Osteoblast (primary cell): Measurements from ENCODE around the gene UBE2H. TPM values are rescaled to one million over a fixed set of nuclear protein-coding genes. Genes with fewer than 3 reads are reported as not detected.

Experiments
- DNase-seq: peaks from one replicate; pipeline ENCODE4 v3.0.0; 2011; ENCODE audit warnings: low spot score, mixed read lengths; ENCODE audit not compliant: insufficient read length; ENCODE audit errors: missing footprints
- H2AFZ ChIP-seq: 2 replicates; pipeline ENCODE4 v1.6.0; 2011; ENCODE audit warnings: mild to moderate bottlenecking, low read length
- H3K27ac ChIP-seq: 2 replicates; pipeline ENCODE4 v1.5.1; 2011; ENCODE audit warnings: mild to moderate bottlenecking, low read depth, low read length, moderate library complexity
- H3K27me3 ChIP-seq: 2 replicates; pipeline ENCODE4 v1.6.0; 2012; ENCODE audit warnings: mild to moderate bottlenecking, control low read depth, inconsistent platforms, low read length, moderate library complexity; ENCODE audit not compliant: insufficient read depth
- H3K36me3 ChIP-seq: 2 replicates; pipeline ENCODE4 v1.5.1; 2011; ENCODE audit warnings: mild to moderate bottlenecking, low read length, control low read depth, moderate library complexity; ENCODE audit not compliant: insufficient read depth
- H3K4me1 ChIP-seq: 2 replicates; pipeline ENCODE4 v1.5.1; 2011; ENCODE audit warnings: mild to moderate bottlenecking, low read length, control low read depth, moderate library complexity; ENCODE audit not compliant: insufficient read depth
- H3K4me2 ChIP-seq: 2 replicates; pipeline ENCODE4 v1.6.0; 2011; ENCODE audit warnings: mild to moderate bottlenecking, low read length; ENCODE audit not compliant: insufficient read depth
- H3K4me3 ChIP-seq: fragments of 200-600 bp; sonication (generic); 3 replicates; pipeline ENCODE4 v1.5.1; 2012; ENCODE audit warnings: mild to moderate bottlenecking, low read length, inconsistent platforms; ENCODE audit not compliant: insufficient read depth
- H3K79me2 ChIP-seq: 2 replicates; pipeline ENCODE4 v1.6.0; 2012; ENCODE audit warnings: mild to moderate bottlenecking, low read length, control low read depth, inconsistent platforms; ENCODE audit not compliant: insufficient read depth
- H3K9me3 ChIP-seq: 2 replicates; pipeline ENCODE4 v1.5.1; 2011; ENCODE audit warnings: low read depth, low read length, control low read depth
- H4K20me1 ChIP-seq: 2 replicates; pipeline ENCODE4 v1.6.0; 2012; ENCODE audit warnings: mild to moderate bottlenecking, low read length, control low read depth; ENCODE audit not compliant: insufficient read depth
- CTCF ChIP-seq: IDR thresholded peaks from 2 replicates; pipeline ENCODE4 v1.5.1; 2011; ENCODE audit warnings: mild to moderate bottlenecking, low read depth, low read length, moderate library complexity; ENCODE audit errors: extremely low read depth
- total RNA-seq: library from RNA; depleted of rRNA; stranded (reverse); fragments of >200 nt; gene quantifications from 2 replicates; pipeline ENCODE4 v1.2.3, GENCODE V29; 2012

Gene UBE2H
- total RNA-seq, 1 donor, result 61.2 TPM

GRCh38 chr7:129784783-129785684 lies 167.7 kb downstream of the UBE2H start:
- peaks cover 71% of the 10 kb centered on the region for H3K27me3 ChIP-seq

GRCh38 chr7:129784437-129784782 lies 168.3 kb downstream of the UBE2H start:
- Histone ChIP-seq H3K79me2 (no peaks in the 10 kb centered on the region), H3K4me3 (no peak overlapping the region), H3K27me3 (peaks cover 78% of the 10 kb centered on the region), H3K9me3 (no peaks in the 10 kb centered on the region), H3K4me2 (no peak overlapping the region), H2AFZ (no peak overlapping the region), H3K27ac (no peak overlapping the region), H3K4me1 (no peaks in the 10 kb centered on the region), H3K36me3 (no peaks in the 10 kb centered on the region), H4K20me1 (peaks cover 3% of the 10 kb centered on the region)
- TF ChIP-seq CTCF, result no peak
- DNase-seq, result peak; percentile 86

More at GRCh38 chr7:129784783-129785684, 167.7 kb downstream of the UBE2H start:
- no peaks in the 10 kb centered on the region for H3K36me3 ChIP-seq
- no peak overlapping the region for H2AFZ ChIP-seq
- no peaks in the 10 kb centered on the region for H3K4me1 ChIP-seq
- no peak overlapping the region for H3K27ac ChIP-seq
- H3K4me2 ChIP-seq, result no peak overlapping the region
- no peak overlapping the region for H3K4me3 ChIP-seq
- DNase-seq, result peak; percentile 91
- no peaks in the 10 kb centered on the region for H3K79me2 ChIP-seq
- TF ChIP-seq CTCF, result no peak
- H4K20me1 ChIP-seq, result peaks cover 3% of the 10 kb centered on the region
- H3K9me3 ChIP-seq, result no peaks in the 10 kb centered on the region

- no peak for TF ChIP-seq CTCF
- Histone ChIP-seq H3K4me1 (no peaks in the 10 kb centered on the region), H3K4me3 (no peak overlapping the region), H3K9me3 (no peaks in the 10 kb centered on the region), H2AFZ (no peak overlapping the region), H3K79me2 (no peaks in the 10 kb centered on the region), H3K27me3 (peaks cover 86% of the 10 kb centered on the region), H3K27ac (no peak overlapping the region), H3K36me3 (no peaks in the 10 kb centered on the region), H3K4me2 (no peak overlapping the region), H4K20me1 (peaks cover 3% of the 10 kb centered on the region)
- DNase-seq, result no peak
These were observed 169.2 kb downstream of the UBE2H start for GRCh38 chr7:129783584-129783919.

- H3K4me3 ChIP-seq, result no peak overlapping the region
- peaks cover 3% of the 10 kb centered on the region for H4K20me1 ChIP-seq
- DNase-seq, result peak; percentile 90
- H3K4me1 ChIP-seq, result no peaks in the 10 kb centered on the region
- no peak overlapping the region for H2AFZ ChIP-seq
- no peaks in the 10 kb centered on the region for H3K36me3 ChIP-seq
- no peak for TF ChIP-seq CTCF
- H3K79me2 ChIP-seq, result no peaks in the 10 kb centered on the region
- peaks cover 92% of the 10 kb centered on the region for H3K27me3 ChIP-seq
- no peak overlapping the region for H3K27ac ChIP-seq
- H3K4me2 ChIP-seq, result no peak overlapping the region
- H3K9me3 ChIP-seq, result no peaks in the 10 kb centered on the region
These were observed 169.8 kb downstream of the UBE2H start for GRCh38 chr7:129782818-129783583.
